Keratinocyte (primary cell): Measurements from ENCODE around the gene ZBP1.

ENCODE experiments used
- CTCF ChIP-seq, 3 experiments: IDR thresholded peaks in 1 of 3; conservative IDR thresholded peaks in 1 of 3; optimal IDR thresholded peaks in 1 of 3; 2 replicates in 2 of 3; 3 replicates in 1 of 3; pipeline versions ENCODE3 to v1.5.1; 2011; ENCODE audit warnings: low read length in 3 of 3, mild to moderate bottlenecking in 3 of 3, moderate library complexity in 2 of 3, control low read depth in 1 of 3, inconsistent platforms in 1 of 3; ENCODE audit not compliant: insufficient read depth in 2 of 3; ENCODE audit errors: extremely low read depth in 1 of 3
- EZH2 ChIP-seq: IDR thresholded peaks from one replicate; pipeline ENCODE4 v1.6.1; 2012; ENCODE audit warnings: inconsistent platforms, mild to moderate bottlenecking, low read length, moderate library complexity

- TF ChIP-seq CTCF (optimal IDR thresholded peaks at IDR 0.05 in 1 of 3, IDR thresholded peaks at IDR 0.05 in 1 of 3, conservative IDR thresholded peaks at IDR 0.05 in 1 of 3; ENCODE audit: extremely low read depth in 1 of 3, insufficient read depth in 2 of 3, low read length in 3 of 3) (no peak), EZH2 (no peak)
Observed at GRCh38 chr20:57614490-57615444, 5.5 kb downstream of the ZBP1 start.
